HCT116 (cell line): Measurements from ENCODE around the gene PCBP3. TPM values are rescaled to one million over a fixed set of nuclear protein-coding genes. Genes with fewer than 3 reads are reported as not detected.

Source experiments
- ATAC-seq: fragments of 200-7000 bp; cut with Tn5 transposase; 2 replicates; pipeline ENCODE4 v1.9.1; 2020; ENCODE audit warnings: mild to moderate bottlenecking, moderate library complexity
- BruUV-seq: library from RNA; stranded (reverse); fragments of 400-500 nt; replicated peaks from 2 replicates; lab custom pipeline; 2021; lab: Mats Ljungman, UMichigan
- CTCF ChIA-PET: fragments of 300-600 bp; sonication (Branson Sonifier 250); formaldehyde crosslinking; loops from one replicate; lab custom pipeline; 2021; ENCODE audit warnings: antibody characterized with exemption; lab: Charles Lee
- POLR2A ChIA-PET: fragments of 300-600, 350-600 bp; sonication (Branson Sonifier 250); formaldehyde crosslinking; loops from one replicate; lab custom pipeline; 2021; ENCODE audit warnings: antibody characterized with exemption; lab: Charles Lee
- RAD21 ChIA-PET, 2 experiments: fragments of 300-600 bp; sonication (Branson Sonifier 250); formaldehyde crosslinking; loops; one replicate each; lab custom pipeline; 2023; ENCODE audit warnings: low total read pairs in 2 of 2; ENCODE audit not compliant: uncharacterized antibody in 2 of 2, unreplicated experiment in 2 of 2, low non-redundant PET in 1 of 2; lab: Charles Lee
- DNase-seq: peaks from one replicate; pipeline ENCODE4 v3.0.0-alpha.2; 2010; ENCODE audit warnings: low read depth, low spot score
- H2AFZ ChIP-seq: fragments of 200-600 bp; shearing (Covaris generic), sonication (generic); 2 replicates; pipeline ENCODE4 v1.6.1; 2017; ENCODE audit warnings: low read depth, mixed run types, mixed read lengths, antibody characterized with exemption, low read length; ENCODE audit not compliant: poor library complexity, severe bottlenecking
- H3K27ac ChIP-seq: 2 replicates; pipeline ENCODE4 v1.5.1; 2012; ENCODE audit warnings: low read depth, low read length
- H3K27me3 ChIP-seq: fragments of 200-600 bp; sonication (generic); 2 replicates; pipeline ENCODE4 v1.6.1; 2016; ENCODE audit warnings: mixed run types, low read length, mixed read lengths; ENCODE audit not compliant: insufficient read depth
- H3K36me3 ChIP-seq, 2 experiments: fragments of 200-500 bp in 1 of 2; fragments of 200-600 bp in 1 of 2; sonication (Bioruptor generic) in 1 of 2; sonication (generic) in 1 of 2; 2 replicates each; pipeline versions ENCODE4 v1.5.1 to v1.6.1; 2014 to 2016; ENCODE audit warnings: low read length in 2 of 2, inconsistent platforms in 1 of 2, mixed read lengths in 1 of 2, mixed run types in 1 of 2; ENCODE audit not compliant: insufficient read depth in 2 of 2, control insufficient read depth in 1 of 2
- H3K4me1 ChIP-seq, 2 experiments: fragments of 200-600 bp in 1 of 2; sonication (generic) in 1 of 2; 2 replicates each; pipeline versions ENCODE4 v1.5.1 to v1.6.1; 2012 to 2017; ENCODE audit warnings: low read length in 2 of 2, inconsistent platforms in 1 of 2, mild to moderate bottlenecking in 1 of 2, mixed read lengths in 1 of 2, mixed run types in 1 of 2, moderate library complexity in 1 of 2; ENCODE audit not compliant: insufficient read depth in 2 of 2, control insufficient read depth in 1 of 2
- H3K4me2 ChIP-seq: fragments of 200-600 bp; sonication (generic); 2 replicates; pipeline ENCODE4 v1.6.1; 2017; ENCODE audit warnings: mixed run types, low read length, mixed read lengths
- H3K4me3 ChIP-seq, 2 experiments: fragments of 200-600 bp in 1 of 2; sonication (generic) in 1 of 2; replicated peaks in 1 of 2; 2 replicates each; pipeline ENCODE4 v1.5.1; 2011 to 2016; ENCODE audit warnings: low read length in 2 of 2, control low read depth in 1 of 2, low read depth in 1 of 2, mild to moderate bottlenecking in 1 of 2, mixed read lengths in 1 of 2, mixed run types in 1 of 2
- H3K79me2 ChIP-seq: fragments of 200-600 bp; sonication (generic); 2 replicates; pipeline ENCODE4 v1.6.1; 2017; ENCODE audit warnings: mild to moderate bottlenecking, mixed run types, low read length, moderate library complexity, mixed read lengths; ENCODE audit not compliant: insufficient read depth
- H3K9ac ChIP-seq: fragments of 200-600 bp; sonication (generic); 2 replicates; pipeline ENCODE4 v1.6.1; 2016; ENCODE audit warnings: low read length, mixed read lengths
- H3K9me2 ChIP-seq: fragments of 200-600 bp; sonication (generic), shearing (Covaris generic); 2 replicates; pipeline ENCODE4 v1.6.1; 2017; ENCODE audit warnings: mixed run types, mild to moderate bottlenecking, moderate library complexity; ENCODE audit not compliant: insufficient read depth
- H3K9me3 ChIP-seq, 2 experiments: fragments of 200-500 bp in 1 of 2; fragments of 200-600 bp in 1 of 2; sonication (Bioruptor generic) in 1 of 2; sonication (generic) in 1 of 2; 2 replicates each; pipeline ENCODE4 v1.6.1; 2014 to 2017; ENCODE audit warnings: low read length in 2 of 2, mixed read lengths in 2 of 2, inconsistent platforms in 1 of 2, low read depth in 1 of 2, mild to moderate bottlenecking in 1 of 2, mixed run types in 1 of 2, moderate library complexity in 1 of 2; ENCODE audit not compliant: control insufficient read depth in 1 of 2, insufficient read depth in 1 of 2
- H4K20me1 ChIP-seq: fragments of 200-600 bp; sonication (generic), shearing (Covaris generic); 2 replicates; pipeline ENCODE4 v1.6.1; 2017; ENCODE audit warnings: mixed run types, mild to moderate bottlenecking, moderate library complexity; ENCODE audit not compliant: insufficient read depth
- CBX3 ChIP-seq: IDR thresholded peaks from 2 replicates; pipeline ENCODE4 v1.6.1; 2012; ENCODE audit warnings: low read depth
- CTCF ChIP-seq, 3 experiments: fragments of 200-600 bp in 1 of 3; sonication (generic) in 1 of 3; IDR thresholded peaks in 2 of 3; conservative IDR thresholded peaks in 1 of 3; 2 replicates each; pipeline ENCODE4 v1.5.1; 2012 to 2017; ENCODE audit warnings: low read depth in 2 of 3, low read length in 2 of 3, antibody characterized with exemption in 1 of 3, borderline replicate concordance in 1 of 3, control low read depth in 1 of 3, mild to moderate bottlenecking in 1 of 3, mixed read lengths in 1 of 3, mixed run types in 1 of 3, moderate library complexity in 1 of 3; ENCODE audit not compliant: insufficient read depth in 1 of 3
- ELF1 ChIP-seq: IDR thresholded peaks from 2 replicates; pipeline ENCODE4 v1.6.1; 2012; ENCODE audit warnings: low read depth, borderline replicate concordance
- EZH2 ChIP-seq: fragments of 200-600 bp; sonication (generic); IDR thresholded peaks from 2 replicates; pipeline ENCODE4 v1.6.1; 2017; ENCODE audit warnings: antibody characterized with exemption, mixed run types
- EZH2phosphoT487 ChIP-seq: fragments of 200-600 bp; IDR thresholded peaks from 2 replicates; pipeline ENCODE4 v1.6.1; 2018; ENCODE audit warnings: antibody characterized with exemption, borderline replicate concordance
- JUND ChIP-seq: IDR thresholded peaks from 2 replicates; pipeline ENCODE4 v1.6.1; 2012
- POLR2A ChIP-seq: IDR thresholded peaks from 2 replicates; pipeline ENCODE4 v1.7.0; 2011; ENCODE audit warnings: borderline replicate concordance; ENCODE audit not compliant: insufficient read depth, insufficient read length; ENCODE audit errors: extremely low read depth
- POLR2AphosphoS5 ChIP-seq: IDR thresholded peaks from 2 replicates; pipeline ENCODE4 v1.6.1; 2011; ENCODE audit warnings: mild to moderate bottlenecking, low read depth, low read length, moderate library complexity
- SP1 ChIP-seq: IDR thresholded peaks from 2 replicates; pipeline ENCODE4 v1.6.1; 2012; ENCODE audit warnings: low read depth
- TCF7L2 ChIP-seq: IDR thresholded peaks from 2 replicates; pipeline ENCODE4 v1.7.0; 2011; ENCODE audit warnings: borderline replicate concordance, inconsistent platforms; ENCODE audit not compliant: insufficient read depth, insufficient read length; ENCODE audit errors: extremely low read depth
- YY1 ChIP-seq: IDR thresholded peaks from 2 replicates; pipeline ENCODE4 v1.6.1; 2011; ENCODE audit warnings: low read length, low read depth, moderate library complexity, mild to moderate bottlenecking; ENCODE audit not compliant: insufficient replicate concordance; ENCODE audit errors: extremely low read depth
- ZNF274 ChIP-seq: fragments of 200-500 bp; sonication (Bioruptor generic); IDR thresholded peaks from 2 replicates; pipeline ENCODE4 v1.6.1; 2014; ENCODE audit warnings: mild to moderate bottlenecking, low read depth, low read length, inconsistent platforms
- intact Hi-C: fragments of 100-400 bp; cut with micrococcal nuclease; formaldehyde crosslinking; loops from 2 replicates; pipeline ENCODE4 v1.10.0; 2022
- total RNA-seq: library from RNA; stranded (reverse); gene quantifications from one replicate; pipeline ENCODE4 v1.2.1, GENCODE V29; 2021; ENCODE audit not compliant: unreplicated experiment
- TF ChIP-seq, protein P1 (sequence below): IDR thresholded peaks from 2 replicates; pipeline ENCODE4 v1.6.1; 2012

PCBP3 gene
- total RNA-seq, 1 experiment from 2014 or later: 3.1 TPM

DNA sequence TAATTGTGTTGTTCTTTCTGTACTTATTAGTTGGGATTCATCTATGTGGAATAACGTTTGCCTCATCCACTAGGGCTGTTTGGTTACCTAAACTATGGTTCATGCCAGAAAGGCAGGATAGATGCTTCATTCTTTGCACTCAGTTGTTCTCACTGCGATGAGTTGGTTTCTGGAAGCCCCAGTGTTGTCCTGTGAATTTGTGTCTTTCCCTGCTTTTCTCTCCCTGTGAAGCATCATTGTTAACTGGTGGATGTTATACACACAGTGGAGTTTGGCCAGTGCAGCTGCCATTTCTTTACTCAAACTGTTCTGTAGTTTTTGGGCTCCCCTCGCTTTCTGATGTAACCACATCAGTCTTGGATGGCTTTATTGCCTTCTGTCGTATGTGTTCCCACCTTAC lies 194.4 kb downstream of the PCBP3 start:
- no peak for TF ChIP-seq POLR2AphosphoS5
- TF ChIP-seq, all 23 proteins: peak for 0
- H4K20me1 ChIP-seq: no peaks in the 10 kb centered on the region
- POLR2A ChIA-PET: no interaction called here
- no peaks in the 10 kb centered on the region for H3K27me3 ChIP-seq
- no peak overlapping the region for H3K4me3 ChIP-seq
- no TSS peak for BruUV-seq
- no peaks in the 10 kb centered on the region for H3K9me2 ChIP-seq
- H3K36me3 ChIP-seq: no peaks in the 10 kb centered on the region
- H3K27ac ChIP-seq: no peak overlapping the region
- H2AFZ ChIP-seq: no peak overlapping the region
- CTCF ChIA-PET: no interaction called here
- no peak overlapping the region for H3K4me2 ChIP-seq
- no peaks in the 10 kb centered on the region for H3K4me1 ChIP-seq
- no peaks in the 10 kb centered on the region for H3K79me2 ChIP-seq
- peaks cover 5 to 15% of the 10 kb centered on the region in 2 experiments; a peak in 1 of 4 replicates for H3K9me3 ChIP-seq
- ATAC-seq (no peak), DNase-seq (no peak)
- RAD21 ChIA-PET: no interaction called here
- no peak overlapping the region for H3K9ac ChIP-seq
- intact Hi-C loops: no loop called here

DNA sequence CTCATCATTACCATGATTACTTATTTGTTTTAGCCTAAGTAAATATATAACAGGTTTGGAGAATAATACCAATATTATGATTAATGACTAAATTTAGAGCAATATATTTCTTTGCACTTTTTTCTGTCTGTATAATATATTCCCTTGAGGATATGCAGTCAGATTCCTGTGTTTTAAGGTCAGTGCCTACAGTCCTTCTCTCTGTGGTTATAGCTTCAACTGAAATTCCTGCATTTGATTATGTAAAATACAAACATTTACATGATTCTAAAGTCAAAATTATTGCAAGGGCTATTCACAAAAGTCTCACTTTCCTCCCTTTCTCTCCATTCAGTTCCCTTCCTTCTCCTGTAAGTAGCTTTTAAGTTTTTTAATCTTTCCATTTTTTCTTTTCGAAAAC lies 195.1 kb downstream of the PCBP3 start:
- TF ChIP-seq YY1 (no peak), JUND (no peak), POLR2A (no peak), CTCF (IDR thresholded peaks at IDR 0.05 in 2 of 3, conservative IDR thresholded peaks at IDR 0.05 in 1 of 3; ENCODE audit: borderline replicate concordance in 1 of 3, insufficient read depth in 1 of 3, low read depth in 2 of 3, low read length in 2 of 3) (no peak), ELF1 (no peak), TCF7L2 (no peak), EZH2phosphoT487 (no peak), SP1 (no peak), ZNF274 (no peak), EZH2 (no peak), CBX3 (no peak)
- TF ChIP-seq, protein P1, sequence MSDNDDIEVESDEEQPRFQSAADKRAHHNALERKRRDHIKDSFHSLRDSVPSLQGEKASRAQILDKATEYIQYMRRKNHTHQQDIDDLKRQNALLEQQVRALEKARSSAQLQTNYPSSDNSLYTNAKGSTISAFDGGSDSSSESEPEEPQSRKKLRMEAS: no peak
- Histone ChIP-seq H3K4me1 (no peaks in the 10 kb centered on the region), H3K4me3 (no peak overlapping the region), H3K36me3 (no peaks in the 10 kb centered on the region), H3K27me3 (no peaks in the 10 kb centered on the region), H3K9me2 (no peaks in the 10 kb centered on the region), H3K9me3 (peaks cover 5 to 15% of the 10 kb centered on the region in 2 experiments; a peak in 1 of 4 replicates), H2AFZ (no peak overlapping the region), H3K79me2 (no peaks in the 10 kb centered on the region), H3K27ac (no peak overlapping the region), H3K4me2 (no peak overlapping the region), H4K20me1 (no peaks in the 10 kb centered on the region), H3K9ac (no peak overlapping the region)
- DNase-seq: no peak
- ChIA-PET CTCF (no interaction called here), RAD21 (no interaction called here), POLR2A (no interaction called here)
- intact Hi-C loops: no loop called here
- ATAC-seq: no peak
- BruUV-seq: no TSS peak
